GM12873 (cell line): ENCODE data around the gene CD7.

Source experiments
- TF ChIP-seq, protein P1 (sequence below): IDR thresholded peaks from 2 replicates; pipeline ENCODE4 v1.5.1; 2012; ENCODE audit warnings: low read depth, mild to moderate bottlenecking, moderate library complexity, low read length, control low read depth; ENCODE audit not compliant: insufficient read depth; ENCODE audit errors: missing control alignments

The CD7 gene

DNA sequence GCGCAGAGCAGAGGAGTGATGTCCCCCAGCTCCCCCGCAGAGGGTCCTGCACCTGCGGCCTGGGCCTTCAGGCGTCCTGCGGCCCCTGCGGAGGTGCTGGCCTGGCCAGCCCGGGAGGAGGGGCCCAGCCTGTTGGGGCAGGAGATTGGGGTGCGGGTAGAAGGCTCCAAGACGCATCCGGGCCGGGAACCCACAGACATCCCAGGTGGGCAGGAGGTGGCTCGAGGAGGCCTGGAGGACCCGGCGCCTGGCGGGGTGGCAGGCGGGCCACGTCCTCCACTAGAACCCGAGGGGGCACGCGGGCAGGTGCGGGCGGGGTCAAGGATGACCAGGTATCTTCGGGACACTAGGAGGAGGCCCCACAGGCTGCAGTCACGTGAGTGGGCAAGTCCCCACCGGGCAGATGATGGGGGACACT, 16.8 kb upstream of the CD7 start:
- TF ChIP-seq, protein P1, sequence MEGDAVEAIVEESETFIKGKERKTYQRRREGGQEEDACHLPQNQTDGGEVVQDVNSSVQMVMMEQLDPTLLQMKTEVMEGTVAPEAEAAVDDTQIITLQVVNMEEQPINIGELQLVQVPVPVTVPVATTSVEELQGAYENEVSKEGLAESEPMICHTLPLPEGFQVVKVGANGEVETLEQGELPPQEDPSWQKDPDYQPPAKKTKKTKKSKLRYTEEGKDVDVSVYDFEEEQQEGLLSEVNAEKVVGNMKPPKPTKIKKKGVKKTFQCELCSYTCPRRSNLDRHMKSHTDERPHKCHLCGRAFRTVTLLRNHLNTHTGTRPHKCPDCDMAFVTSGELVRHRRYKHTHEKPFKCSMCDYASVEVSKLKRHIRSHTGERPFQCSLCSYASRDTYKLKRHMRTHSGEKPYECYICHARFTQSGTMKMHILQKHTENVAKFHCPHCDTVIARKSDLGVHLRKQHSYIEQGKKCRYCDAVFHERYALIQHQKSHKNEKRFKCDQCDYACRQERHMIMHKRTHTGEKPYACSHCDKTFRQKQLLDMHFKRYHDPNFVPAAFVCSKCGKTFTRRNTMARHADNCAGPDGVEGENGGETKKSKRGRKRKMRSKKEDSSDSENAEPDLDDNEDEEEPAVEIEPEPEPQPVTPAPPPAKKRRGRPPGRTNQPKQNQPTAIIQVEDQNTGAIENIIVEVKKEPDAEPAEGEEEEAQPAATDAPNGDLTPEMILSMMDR = no peak

DNA sequence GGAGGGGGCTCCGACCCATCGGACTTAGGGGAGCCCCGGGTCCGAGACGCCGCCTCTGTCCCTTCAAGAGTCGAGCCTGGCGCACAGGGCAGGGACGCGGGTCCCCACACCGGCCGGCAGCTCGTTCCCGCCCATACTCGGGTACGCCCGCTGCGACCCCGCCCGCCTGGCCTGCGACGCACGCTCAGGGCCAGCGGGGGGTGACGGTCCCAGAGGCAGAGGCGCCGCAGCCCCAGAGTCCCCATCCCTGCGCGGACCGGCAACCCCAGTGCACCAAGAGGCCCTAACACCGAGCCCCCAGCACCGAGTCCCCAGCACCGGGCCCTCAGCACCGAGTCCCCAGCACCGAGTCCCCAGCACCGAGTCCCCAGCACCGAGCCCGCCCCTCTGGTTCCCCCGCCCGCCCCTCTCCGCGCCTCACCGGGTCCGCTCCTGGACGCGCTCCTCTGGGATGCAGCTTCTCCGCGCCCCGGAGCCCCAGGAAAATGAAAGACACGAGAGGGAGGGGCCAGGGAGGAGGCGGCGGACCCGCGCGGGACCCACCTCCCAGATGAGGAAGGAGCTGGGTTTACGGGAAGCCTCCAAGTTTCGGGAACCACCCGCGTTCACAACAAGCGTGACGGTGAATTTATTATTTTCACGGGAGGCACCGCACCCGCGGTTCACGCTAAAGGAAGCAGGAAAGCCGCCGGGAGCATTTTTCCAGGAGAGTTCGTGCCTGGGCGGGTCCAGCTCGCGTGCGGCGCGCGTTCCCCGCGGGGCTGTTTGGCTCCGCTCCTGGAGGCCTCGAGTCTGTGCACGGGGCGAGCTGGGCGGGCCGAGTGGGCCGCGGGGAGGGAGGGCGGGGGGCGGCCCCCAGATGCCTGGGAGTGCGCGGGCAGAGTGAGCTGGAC, 16.1 kb upstream of the CD7 start, which contains the start of gene SECTM1:
SECTM1 (minus strand) TSS at position 488 of the 893 bp plus-strand sequence. CDS start 6,526 bp downstream, outside the sequence.
- TF ChIP-seq, protein P1 = no peak

DNA sequence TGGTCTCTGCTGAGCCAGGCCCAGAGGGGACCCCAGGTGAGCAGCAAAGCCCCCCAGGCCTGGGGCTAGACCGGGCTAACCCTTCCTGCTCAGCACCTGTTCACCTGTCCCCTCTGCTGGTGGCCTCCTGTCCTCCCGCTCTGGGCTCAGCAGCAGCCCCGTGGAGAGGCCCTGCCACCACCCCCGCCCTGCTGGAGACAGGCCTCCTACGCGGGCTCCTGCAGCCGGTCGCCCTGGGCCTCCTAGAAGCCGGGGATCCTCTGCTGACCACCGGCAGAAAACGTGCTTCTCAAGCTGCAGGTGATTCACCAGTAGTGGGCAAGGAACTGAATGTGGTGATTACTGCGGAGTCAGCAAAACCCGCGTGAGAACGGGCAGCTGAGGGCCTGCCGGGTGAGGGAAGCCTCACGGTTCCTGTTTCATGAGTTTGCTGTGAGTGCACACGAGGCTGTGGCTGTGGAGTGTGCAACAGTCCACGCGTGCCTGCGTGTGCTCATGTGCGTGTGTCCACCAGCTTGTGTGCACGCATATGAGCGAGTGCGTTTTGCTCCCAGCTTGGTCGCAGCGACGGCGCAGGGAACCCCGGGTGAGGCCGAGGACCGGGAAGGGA, 15.4 kb upstream of the CD7 start:
- TF ChIP-seq, protein P1 = no peak

- TF ChIP-seq, protein P1 = no peak
Observed at GRCh38 chr17:82331345-82331939, 14.0 kb upstream of the CD7 start.

DNA sequence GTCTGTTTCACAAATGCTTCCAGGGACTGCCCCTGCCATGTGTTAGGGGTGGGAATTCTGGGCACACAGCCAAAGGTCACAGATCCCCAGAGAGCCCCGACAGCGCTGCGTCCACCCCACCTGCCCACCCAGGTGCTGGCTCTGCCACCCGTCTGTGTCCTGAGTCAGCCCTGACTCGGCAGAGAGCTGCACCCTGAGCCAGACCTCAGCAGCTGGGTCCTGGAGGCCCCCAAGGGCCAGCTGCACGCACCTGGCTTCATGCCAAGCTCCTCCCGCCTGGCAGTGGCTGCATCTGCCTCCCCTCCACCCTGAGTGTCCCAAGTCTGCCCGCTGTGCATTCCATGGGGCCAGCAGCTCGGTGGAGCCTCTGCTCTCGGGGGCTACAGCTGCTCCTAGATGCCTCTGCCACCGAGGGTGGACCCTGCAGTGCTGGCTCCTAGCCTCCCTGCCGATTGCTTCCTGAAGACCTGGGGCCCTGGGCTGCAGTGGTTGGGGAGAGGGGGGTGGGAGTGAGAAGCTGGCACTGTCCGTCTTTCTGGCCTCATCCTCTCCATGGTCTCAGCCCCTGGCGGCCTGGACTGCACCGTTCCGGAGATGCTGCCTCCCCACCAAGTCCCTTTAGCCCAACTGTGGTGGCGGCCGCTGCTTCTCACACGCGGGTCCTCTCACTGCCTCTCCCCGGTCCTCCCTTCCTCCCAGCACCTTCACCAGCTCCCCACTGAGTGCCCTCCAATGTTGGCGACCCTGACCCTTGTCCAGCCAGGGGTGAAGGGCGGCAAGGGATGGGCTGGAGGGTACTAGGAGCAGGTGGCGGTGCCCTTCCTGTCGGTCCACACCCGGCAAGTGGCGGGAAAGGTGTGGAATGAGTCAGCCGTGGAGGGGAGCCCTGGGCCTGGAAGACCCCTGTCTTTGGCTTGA, 13.2 kb upstream of the CD7 start:
- TF ChIP-seq, protein P1 = no peak

DNA sequence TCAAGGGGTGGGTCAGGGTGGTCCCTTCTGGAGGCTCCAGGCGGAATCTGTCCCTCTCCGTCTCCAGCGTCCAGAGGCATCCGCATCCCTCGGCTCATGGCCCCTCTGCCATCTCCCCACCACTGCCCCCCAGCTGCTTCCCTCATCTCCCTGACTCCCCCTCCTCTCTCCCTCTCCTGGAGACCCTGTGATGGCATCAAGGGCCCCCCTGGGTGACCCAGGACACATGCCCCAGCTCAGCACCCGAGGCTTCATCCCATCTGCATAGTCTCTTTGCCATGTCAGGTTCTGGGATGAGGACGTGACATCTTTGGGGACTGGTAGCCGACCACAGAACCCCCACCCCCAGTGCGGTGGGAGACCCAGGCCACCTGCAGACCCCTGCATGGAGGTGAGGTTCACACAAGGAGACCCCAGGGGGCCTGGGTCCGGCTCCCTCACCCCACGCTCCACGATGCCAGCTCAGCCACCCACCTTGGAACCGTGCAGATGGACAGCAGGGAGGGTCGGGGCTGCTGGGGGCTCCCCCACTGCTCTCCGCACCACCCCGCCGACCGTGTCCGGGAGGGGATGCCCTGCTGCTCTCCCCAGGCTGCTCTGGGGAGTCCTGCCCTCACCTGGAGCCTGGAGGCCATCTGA, 12.4 kb upstream of the CD7 start:
- TF ChIP-seq, protein P1 = no peak
